Measurements from ENCODE around the gene CDX2. TPM values are rescaled to one million over a fixed set of nuclear protein-coding genes. Genes with fewer than 3 reads are reported as not detected.

CDX2 gene
- total and polyA plus RNA-seq, 9 of the 15 experiments (the other 6 are each of a cell fraction or from before 2014, with no cell fraction given): 0.04 TPM; not detected in 8

GRCh38 chr13:27979001-27979643 is 10.0 kb upstream of the CDX2 start:
- in situ Hi-C loops (cut with MboI): no loop called here
- no peak overlapping the region for H2AFZ ChIP-seq (ENCODE audit: low read depth, low read length)
- no peak for ATAC-seq
- no peak for FAIRE-seq
- DNase-seq (ENCODE audit: extremely low read depth in 1 of 4, low spot score in 3 of 4): peak in 1 of 4 experiments; percentile 1
- intact Hi-C loops (cut with micrococcal nuclease): no loop called here
- H3K27ac ChIP-seq (ENCODE audit: extremely low read depth, low read depth, low read length): no peak overlapping the region
- no peaks in the 10 kb centered on the region for H3K9me1 ChIP-seq (ENCODE audit: control insufficient read depth, insufficient read depth, low read length)
- H3K9ac ChIP-seq (ENCODE audit: insufficient read depth in 1 of 2, low read depth in 2 of 2, low read length in 2 of 2): no peak overlapping the region
- H3K79me2 ChIP-seq (ENCODE audit: control insufficient read depth, insufficient read depth, low read length): no peaks in the 10 kb centered on the region
- no peaks in the 10 kb centered on the region for H4K20me1 ChIP-seq (replicated peaks; ENCODE audit: control insufficient read depth, insufficient read depth, low read length)
- H3K36me3 ChIP-seq (ENCODE audit: control insufficient read depth, insufficient read depth, low read length): no peaks in the 10 kb centered on the region
- H3K4me2 ChIP-seq (ENCODE audit: insufficient read depth, low read length): no peak overlapping the region
- peaks cover 3 to 42% of the 10 kb centered on the region in 2 experiments; a peak in 4 of 5 replicates for H3K27me3 ChIP-seq (ENCODE audit: control insufficient read depth in 2 of 2, insufficient read depth in 2 of 2, low read length in 2 of 2)
- ChIA-PET POLR2A (no interaction called here), CTCF (ENCODE audit: low intra/inter-chr PET ratio) (no interaction called here)
- no peaks in the 10 kb centered on the region for H3K9me3 ChIP-seq (replicated peaks; ENCODE audit: control insufficient read depth, insufficient read depth, low read depth, low read length)
- 6% methylated on average over 15 of the region's 15 CpGs for WGBS (ENCODE audit: insufficient coverage, low coverage, missing lambda C conversion rate)
- BruUV-seq (replicated peaks): no TSS peak
- H3K4me1 ChIP-seq (replicated peaks in 1 of 2; ENCODE audit: control insufficient read depth in 2 of 2, insufficient read depth in 2 of 2, low read length in 2 of 2): 0 out of 5 replicates have a peak, but pooled peaks cover 0 to 3% of the 10 kb centered on the region in 2 experiments
- TF ChIP-seq ZNF609 (CRISPR knock-in tag; IDR thresholded peaks at IDR 0.05; ENCODE audit: borderline replicate concordance) (no peak), SMARCA5 (IDR thresholded peaks at IDR 0.05) (no peak), COPS2 (conservative IDR thresholded peaks at IDR 0.05) (no peak)
- no peak overlapping the region for H3K4me3 ChIP-seq

Data from K562 (cell line).